GM18858 (cell line): ENCODE measurements around the gene TYRP1.
"Not testable (repeated sequence)": the region's sequence is repeated elsewhere in the genome, so short reads cannot be mapped to it uniquely, and the experiment has no call there.

ENCODE experiments used
- ATAC-seq: cut with Tn5 transposase; IDR thresholded peaks from one replicate; pipeline ENCODE4 v1.9.1; 2021; ENCODE audit not compliant: unreplicated experiment

Gene TYRP1, protein sequence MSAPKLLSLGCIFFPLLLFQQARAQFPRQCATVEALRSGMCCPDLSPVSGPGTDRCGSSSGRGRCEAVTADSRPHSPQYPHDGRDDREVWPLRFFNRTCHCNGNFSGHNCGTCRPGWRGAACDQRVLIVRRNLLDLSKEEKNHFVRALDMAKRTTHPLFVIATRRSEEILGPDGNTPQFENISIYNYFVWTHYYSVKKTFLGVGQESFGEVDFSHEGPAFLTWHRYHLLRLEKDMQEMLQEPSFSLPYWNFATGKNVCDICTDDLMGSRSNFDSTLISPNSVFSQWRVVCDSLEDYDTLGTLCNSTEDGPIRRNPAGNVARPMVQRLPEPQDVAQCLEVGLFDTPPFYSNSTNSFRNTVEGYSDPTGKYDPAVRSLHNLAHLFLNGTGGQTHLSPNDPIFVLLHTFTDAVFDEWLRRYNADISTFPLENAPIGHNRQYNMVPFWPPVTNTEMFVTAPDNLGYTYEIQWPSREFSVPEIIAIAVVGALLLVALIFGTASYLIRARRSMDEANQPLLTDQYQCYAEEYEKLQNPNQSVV

DNA sequence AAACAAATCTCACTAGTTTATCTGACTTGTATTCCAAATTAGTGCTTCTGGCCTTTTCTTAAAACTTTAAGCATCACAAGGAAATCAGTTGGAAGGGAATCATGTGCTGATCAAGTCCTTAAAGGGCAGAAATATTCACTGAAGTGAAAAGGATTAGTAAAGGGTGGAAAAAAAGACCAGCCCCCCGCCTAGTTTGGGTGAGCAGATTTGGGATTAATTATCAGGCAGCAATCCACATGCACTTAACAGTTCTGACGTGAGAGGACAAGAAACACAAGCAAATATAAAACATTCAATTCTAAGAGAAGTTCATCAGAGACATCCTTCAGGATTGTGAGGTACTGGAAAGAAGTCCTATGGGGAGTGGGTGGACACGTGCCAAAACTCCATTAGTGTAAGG lies at the start of gene TYRP1:
TYRP1 (plus strand) TSS at position 245 of the 400 bp plus-strand sequence. CDS start 612 bp downstream, outside the sequence.
- ATAC-seq = no peak

DNA sequence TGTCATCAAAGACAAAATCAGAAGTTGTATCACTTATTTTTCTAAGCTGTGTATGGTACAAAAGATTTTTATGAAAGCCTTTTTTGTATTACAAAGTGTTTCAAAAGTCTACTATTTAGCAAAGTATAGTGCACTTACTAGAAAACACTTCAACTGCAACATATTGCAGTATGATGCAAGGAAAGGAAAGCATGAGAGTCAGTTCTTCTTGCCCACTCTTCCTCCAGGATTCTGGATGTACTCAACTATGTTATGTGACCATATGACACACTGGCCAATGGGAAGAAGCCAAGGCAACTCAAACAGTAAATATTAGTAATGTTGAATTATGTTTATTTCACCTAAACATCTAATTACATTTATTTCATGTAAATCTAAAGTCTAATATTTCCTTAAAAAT lies 49.5 kb upstream of the TYRP1 start:
- no peak for ATAC-seq

DNA sequence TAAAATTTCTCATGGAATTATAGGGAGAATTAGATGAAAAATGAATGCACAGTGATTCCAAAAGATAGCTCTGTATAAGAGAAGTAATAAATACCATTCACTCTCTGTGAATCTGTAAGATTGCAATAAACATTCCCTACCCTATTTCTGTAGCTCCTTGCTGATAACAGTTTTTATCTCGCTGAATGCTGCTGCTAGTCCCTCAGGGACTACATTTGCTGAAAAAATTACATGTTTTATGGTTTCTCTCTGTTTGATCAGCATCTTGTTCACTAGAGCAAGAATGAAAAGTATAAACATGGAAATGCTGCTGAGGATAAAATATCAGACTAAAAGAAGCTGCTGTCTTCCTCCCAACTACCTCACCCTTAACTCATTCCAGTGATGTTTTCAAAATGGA lies 44.3 kb upstream of the TYRP1 start:
- no peak for ATAC-seq

DNA sequence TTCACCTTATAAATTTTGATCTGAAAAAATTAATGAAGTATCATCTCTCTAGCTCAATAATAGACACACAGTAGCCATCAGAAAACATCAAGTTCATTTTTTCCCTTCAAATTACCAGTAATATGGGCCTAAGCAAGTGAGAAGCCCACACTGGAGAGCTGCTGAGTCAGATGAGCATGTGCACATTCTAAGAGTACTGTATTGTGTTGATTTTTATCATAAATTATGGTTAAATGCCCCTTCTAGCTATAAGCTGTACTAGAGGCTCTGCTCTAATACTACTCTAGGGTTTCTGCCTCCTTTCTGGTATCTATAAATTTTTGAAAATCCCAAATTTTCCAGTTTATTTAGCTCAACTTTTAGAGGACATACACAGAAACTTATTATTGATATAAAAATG lies 42.1 kb upstream of the TYRP1 start:
- no peak for ATAC-seq

DNA sequence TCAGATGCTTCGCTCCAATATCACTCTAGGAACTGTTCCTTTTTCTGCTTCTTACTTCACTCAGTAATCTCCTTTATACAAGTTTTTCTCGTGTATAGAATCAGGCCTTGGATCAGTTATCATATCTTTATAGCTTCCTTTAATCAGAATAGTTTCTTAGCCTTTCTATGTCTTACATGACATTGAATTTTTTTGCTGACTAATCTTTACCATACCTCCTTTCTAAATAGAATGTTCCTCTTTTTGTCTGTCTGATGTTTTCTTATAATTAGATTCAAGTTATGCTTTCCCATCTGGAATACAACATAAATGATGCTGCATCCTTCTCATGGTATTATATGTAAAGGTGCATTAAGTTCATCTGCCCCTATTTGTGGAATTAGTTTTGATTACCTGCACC lies 40.2 kb upstream of the TYRP1 start:
- ATAC-seq = no peak

DNA sequence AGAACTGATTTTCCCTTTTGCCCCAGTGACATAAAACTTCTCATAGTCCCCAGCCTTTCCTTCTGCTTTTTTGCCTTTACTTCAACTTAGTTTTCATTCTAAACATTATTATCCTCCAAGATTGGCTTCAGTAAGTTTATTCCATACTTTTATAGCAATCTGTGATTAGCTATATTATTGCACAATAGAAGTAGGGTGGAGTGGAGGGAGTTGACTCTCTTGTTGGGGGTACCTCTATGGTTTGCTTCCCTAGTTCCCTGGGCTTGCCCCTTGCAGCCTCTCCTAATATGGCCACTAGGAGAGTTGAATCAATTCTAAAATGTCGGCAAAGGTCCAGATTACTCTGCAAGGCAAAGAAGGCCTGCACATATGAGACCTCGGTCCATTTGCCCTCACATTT lies 36.4 kb upstream of the TYRP1 start:
- no peak for ATAC-seq

DNA sequence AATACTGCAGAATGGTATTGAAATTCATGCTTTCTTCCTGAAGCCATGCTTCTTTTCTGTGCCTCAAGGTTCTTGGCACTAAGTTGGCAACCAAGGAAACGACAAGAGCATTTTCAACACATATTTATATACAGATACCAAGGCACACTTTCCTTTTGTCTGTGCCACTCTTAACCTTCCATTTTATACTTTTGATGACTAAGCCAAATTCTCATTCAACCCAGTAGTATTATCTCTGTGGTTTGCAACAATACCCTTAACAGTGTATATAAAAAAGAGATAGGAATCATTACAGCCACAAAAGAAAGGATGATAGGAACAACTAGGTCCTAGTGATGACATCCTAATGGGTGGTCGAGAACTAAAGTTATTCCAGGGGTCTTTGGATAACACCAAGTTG lies 36.0 kb upstream of the TYRP1 start:
- ATAC-seq = no peak

DNA sequence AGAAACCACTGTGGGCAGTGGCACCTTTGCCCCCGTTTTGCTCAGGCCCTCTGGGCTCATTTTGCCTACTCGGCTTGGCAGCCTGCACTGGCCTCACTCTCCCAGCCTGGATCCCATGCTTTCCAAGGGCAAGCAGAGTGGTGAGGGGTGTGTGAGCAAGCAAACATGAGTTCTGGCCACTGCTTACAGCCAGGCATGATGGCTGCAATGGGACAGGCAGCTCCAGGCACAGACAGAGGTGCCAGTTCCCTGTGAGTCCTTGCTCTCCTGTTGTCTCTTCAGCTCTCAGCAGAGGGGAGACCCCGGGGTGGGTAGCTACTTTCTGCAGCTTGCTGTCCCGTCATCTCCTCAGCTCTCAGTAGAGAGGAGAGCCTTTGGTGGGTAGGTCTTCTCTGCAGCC lies 35.2 kb upstream of the TYRP1 start:
- no peak for ATAC-seq

DNA sequence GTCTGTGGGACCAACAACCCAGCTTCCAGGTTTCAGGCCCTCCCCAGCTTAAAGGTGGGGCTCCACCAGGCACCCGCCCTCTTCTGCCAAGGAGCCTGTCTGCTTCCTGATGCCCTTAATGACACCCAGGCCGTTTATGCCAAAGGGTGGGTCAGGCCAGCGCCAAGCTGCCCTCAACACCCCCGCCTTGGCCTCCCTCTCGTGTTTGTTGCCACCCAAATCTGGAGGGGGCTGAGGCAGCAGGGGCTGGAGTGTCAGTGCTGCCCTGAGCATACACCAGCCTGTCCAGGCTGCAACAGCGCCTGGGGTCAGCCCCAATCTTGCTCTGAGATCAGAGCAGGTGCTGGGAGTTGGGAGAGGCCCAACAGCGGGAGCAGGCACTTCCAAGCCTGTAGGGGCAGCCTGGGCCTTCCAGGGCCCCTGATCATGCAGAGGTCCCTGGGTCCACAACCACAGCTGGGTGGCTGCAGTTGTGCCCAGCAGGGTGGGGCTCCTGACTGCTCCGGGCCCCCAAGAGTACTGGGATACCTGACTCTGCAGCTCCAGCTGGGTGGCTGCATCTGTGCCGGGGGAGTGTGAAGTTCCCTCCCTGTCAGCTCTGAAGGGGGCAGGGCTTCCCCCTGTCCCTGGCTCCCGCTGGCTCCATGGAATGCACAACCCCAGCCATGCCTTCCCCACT lies 34.5 kb upstream of the TYRP1 start:
- no peak for ATAC-seq

DNA sequence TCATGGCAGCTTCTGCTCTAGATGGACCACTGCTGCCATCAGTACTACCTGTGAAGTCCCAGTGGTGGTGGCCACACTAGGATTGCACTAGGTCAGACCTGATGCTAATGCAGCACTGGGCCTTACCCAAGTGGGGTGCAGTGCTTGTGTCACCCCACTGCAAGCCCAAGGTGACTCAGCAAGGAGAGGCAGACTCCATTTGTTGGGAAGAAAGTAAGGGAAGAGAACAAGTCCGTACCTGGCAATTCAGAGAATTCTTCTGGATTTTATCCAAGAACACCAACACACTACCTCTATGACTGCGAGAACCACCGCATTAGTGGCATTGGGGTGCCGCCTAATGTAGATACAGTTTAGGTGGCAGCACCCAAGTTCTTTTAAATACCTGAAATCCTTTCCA lies 34.0 kb upstream of the TYRP1 start:
- no peak for ATAC-seq

DNA sequence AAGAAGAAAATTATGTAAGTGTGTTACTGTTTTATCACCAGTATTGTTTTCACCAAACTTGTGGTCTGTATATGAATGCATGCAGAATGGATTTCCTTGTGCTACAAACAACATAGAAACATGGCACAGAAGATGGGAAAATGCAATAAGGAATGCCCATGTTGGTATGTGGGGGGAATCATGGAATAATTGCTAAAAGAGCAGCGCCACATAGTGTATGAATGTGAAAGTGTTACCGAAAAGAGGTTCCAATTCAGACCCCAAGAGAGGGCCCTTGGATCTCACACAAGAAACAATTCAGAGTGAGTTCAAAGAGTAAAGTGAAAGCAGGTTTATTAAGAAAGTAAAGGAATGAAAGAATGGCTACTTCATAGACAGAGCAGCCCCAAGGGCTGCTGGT lies 26.4 kb upstream of the TYRP1 start:
- ATAC-seq = no peak

DNA sequence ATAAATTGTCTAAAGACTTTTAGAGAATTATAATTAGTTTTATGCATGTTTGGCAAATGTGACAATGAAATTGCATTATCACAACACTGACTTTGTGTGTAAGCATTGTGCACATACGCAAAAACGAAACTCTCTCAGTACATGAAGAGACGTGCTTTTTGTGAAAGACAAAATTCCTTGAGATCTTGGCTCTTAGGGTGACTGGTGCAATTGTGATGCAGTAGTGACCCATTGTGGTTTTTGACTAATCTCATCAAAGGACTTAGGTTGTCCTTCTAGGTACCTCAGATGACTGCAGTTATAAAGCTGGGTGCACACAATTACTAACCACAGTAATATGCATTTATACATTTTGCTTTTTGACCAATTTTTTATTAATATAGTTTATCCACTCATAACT lies 25.3 kb upstream of the TYRP1 start:
- ATAC-seq = no peak

DNA sequence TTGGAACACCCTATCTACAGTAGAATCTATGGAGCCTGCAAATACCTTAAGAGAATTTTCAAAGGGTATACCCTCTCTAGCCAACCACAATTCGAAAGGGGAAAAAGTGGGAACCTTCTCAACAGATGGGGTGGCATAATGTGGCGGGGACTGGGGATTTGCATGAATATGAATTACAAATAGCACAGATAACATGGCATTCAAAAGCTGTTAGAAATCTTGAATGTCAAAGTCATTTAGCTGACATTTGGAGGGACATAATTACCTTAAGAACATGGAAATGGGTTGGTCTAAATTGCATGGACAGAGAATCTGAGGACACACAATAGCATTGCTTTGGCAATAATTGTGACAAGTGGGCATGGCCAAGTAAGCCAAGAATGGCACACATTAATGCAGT lies 23.2 kb upstream of the TYRP1 start:
- ATAC-seq = no peak

DNA sequence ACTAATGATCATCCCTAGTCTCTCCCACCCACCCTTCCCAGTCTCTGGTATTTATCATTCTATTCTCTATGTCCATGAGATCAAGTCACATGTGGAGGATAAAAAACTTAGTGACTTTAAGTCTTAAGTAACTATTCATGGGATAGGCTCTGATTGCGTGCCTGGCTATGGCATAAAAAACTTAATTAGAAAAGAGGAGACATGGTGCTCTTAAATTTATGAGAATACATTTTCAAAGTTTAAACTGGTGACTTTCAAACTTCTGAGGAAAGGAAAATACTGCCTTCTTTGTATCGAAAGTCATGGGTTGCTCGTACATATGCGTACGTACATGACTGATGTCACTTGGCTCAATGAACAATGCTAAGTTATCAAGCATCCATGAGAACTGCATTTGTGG lies 18.2 kb upstream of the TYRP1 start:
- ATAC-seq = no peak

DNA sequence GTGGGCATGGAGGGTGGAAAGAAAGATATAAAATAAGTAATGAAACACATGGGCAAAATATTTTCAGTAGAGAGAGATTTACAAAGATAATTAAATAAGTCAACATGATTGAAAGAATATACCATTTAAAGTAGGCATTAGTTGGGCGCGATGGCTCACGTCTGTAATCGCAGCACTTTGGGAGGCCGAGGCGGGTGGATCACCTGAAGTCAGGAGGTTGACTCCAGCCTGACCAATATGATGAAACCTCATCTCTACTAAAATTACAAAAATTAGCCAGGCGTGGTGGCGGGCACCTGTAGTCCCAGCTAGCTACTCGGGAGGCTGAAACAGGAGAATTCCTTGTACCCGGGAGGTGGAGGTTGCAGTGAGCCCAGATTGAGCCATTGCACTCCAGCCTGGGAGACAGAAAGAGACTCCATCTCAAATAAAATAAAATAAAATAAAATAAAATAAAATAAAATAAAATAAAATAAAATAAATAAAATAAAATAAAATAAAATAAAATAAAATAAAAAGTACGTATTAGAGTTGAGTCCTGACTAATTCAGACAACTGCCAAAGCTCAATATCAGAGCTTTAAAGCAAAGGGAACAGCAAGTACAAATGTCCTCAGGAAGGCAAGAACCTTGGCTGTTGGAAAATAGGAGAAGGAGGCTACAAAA lies 15.6 kb upstream of the TYRP1 start:
- not testable (repeated sequence) for ATAC-seq

DNA sequence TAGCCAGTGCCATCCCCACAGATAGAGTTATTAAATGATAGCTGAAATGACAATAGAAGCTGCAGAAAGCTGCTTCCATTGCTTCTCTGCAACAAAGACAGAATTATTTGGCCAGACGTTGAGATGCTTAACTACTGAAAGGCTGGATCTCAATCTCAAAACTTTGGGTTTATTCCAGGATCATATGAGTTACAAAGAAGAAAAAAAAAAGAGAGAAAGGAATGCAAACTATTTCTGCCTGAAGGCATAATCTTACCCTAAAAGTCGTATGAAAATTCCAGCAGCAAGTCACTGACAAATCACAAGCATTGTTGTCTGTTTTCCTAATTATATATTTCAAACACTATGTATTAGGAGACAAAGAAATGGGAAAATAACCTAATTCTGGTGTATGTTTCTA lies 12.8 kb upstream of the TYRP1 start:
- ATAC-seq = no peak

DNA sequence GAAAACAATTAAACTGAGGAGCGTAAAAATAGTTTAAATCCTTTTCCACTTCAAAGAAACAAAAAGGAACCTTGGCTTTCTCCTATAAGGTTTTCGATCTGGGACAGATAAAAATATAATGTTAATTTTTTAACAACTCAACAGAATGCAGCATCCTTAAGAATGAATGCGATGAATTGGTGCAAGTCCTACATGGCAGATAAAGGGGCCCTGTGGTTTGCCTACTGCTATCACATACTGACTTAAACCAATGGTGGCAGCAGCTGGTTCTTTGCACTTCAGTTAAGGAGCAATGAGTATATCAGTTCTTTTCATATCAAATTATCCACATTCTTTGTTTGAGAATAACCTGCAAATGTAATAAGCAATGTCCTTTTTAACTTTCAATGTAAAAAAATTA lies 12.4 kb upstream of the TYRP1 start:
- no peak for ATAC-seq

DNA sequence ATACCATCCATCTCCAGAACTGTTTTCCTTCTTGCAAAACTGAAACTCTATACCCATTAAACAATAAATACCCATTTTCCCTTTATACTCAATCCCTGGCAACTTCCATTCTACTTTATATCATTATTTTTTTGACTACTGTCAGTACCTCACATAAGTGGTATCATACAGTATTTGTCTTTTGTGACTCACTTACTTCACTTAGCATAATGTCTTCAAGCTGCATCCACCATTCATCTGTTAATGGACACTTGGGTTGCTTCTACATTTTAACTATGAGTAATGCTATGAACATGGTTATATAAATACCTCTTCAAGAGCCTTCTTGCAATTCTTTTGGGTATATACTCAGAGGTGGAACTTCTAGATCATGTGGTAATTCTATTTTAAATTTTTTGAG lies 11.6 kb upstream of the TYRP1 start:
- ATAC-seq = no peak

DNA sequence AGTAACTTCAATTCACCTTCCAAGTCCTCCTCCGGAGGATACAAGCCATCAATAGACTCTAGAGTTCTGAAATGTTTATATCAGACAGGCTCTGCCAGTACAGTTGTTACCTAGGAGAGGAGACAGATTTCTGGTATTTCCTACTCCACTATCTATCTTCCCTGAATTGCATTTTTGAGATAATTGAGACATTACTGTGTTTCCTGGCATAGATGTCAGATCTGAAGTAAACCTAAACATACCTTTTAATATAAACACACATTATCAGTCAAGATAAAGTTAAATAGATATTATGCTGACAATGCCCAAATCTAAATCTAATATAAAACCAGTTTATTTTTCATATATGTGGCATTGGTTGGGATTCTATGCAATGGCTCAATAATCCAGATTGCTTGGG lies 8.2 kb upstream of the TYRP1 start:
- ATAC-seq = no peak

DNA sequence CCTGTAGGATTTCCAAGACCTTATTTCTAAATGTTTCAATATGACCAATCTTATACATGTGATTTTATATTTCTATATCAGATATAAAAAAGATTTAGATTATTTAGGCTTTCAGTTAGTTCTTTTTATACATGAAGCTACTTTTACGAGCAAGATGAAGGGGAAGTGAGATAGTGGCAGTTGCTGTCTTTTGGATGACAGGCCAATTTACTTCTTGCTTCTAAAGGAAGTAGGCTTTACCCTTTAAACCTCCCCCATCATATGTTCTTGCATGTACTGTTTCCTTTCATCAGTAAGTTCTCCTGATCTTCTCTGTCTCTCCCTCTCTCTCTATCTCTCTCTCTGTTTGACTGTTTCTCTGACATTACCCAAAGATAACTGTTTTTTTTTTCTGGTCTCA lies 4.0 kb upstream of the TYRP1 start:
- ATAC-seq = no peak

DNA sequence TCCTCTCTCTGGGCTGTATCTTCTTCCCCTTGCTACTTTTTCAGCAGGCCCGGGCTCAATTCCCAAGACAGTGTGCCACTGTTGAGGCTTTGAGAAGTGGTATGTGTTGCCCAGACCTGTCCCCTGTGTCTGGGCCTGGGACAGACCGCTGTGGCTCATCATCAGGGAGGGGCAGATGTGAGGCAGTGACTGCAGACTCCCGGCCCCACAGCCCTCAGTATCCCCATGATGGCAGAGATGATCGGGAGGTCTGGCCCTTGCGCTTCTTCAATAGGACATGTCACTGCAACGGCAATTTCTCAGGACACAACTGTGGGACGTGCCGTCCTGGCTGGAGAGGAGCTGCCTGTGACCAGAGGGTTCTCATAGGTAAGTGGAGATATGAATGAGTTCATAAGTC lies 828 bp downstream of the TYRP1 start:
- ATAC-seq = no peak

DNA sequence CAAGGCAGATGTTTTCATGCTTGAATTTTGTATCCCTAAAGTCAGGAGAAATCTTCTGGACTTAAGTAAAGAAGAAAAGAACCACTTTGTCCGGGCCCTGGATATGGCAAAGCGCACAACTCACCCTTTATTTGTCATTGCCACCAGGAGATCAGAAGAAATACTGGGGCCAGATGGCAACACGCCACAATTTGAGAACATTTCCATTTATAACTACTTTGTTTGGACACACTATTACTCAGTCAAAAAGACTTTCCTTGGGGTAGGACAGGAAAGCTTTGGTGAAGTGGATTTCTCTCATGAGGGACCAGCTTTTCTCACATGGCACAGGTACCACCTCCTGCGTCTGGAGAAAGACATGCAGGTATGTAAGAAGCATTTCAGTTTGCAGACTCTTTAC lies 2.3 kb downstream of the TYRP1 start:
- ATAC-seq = no peak
